ENCODE measurements around the gene FCHO1. TPM values are rescaled to one million over a fixed set of nuclear protein-coding genes. Genes with fewer than 3 reads are reported as not detected.
A peak's percentile ranks its signal among the peaks of the same experiment; 100 is the strongest.

The FCHO1 gene
- total RNA-seq, 1 donor from 2014 or later = 0.26 TPM

DNA sequence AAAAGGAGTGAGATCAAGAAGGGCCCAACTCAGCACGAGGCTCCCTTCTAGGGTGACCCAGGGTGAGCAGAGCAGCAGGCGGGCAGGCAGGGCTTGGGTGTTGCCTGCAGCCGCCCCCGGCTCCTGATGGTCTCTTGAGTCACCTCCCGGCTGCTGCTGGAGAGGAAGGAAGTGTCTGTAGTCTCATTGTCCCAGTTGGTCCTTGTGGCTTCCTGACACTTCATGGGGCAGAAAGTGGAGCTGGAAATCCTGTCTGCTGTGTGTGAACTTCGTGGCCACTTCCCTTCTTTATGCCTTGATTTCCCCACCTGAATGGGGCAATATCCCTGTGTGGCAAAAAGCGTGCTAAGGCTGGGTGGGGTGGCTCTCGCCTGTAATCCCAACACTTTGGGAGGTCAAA lies 29.5 kb upstream of the FCHO1 start:
- DNase-seq (ENCODE audit: low read depth) = peak; percentile 24
- no peak for FAIRE-seq
- H3K36me3 ChIP-seq (ENCODE audit: control insufficient read depth, insufficient read depth, low read length) = peaks cover 10% of the 10 kb centered on the region
- no peaks in the 10 kb centered on the region for H3K27me3 ChIP-seq (ENCODE audit: control insufficient read depth, insufficient read depth, low read length)
- TF ChIP-seq, protein P1, sequence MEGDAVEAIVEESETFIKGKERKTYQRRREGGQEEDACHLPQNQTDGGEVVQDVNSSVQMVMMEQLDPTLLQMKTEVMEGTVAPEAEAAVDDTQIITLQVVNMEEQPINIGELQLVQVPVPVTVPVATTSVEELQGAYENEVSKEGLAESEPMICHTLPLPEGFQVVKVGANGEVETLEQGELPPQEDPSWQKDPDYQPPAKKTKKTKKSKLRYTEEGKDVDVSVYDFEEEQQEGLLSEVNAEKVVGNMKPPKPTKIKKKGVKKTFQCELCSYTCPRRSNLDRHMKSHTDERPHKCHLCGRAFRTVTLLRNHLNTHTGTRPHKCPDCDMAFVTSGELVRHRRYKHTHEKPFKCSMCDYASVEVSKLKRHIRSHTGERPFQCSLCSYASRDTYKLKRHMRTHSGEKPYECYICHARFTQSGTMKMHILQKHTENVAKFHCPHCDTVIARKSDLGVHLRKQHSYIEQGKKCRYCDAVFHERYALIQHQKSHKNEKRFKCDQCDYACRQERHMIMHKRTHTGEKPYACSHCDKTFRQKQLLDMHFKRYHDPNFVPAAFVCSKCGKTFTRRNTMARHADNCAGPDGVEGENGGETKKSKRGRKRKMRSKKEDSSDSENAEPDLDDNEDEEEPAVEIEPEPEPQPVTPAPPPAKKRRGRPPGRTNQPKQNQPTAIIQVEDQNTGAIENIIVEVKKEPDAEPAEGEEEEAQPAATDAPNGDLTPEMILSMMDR (IDR thresholded peaks at IDR 0.05; ENCODE audit: insufficient read depth, low read length, severe bottlenecking) = no peak
- H3K4me3 ChIP-seq (ENCODE audit: low read depth, low read length) = no peak overlapping the region

- Histone ChIP-seq H3K4me3 (ENCODE audit: low read depth, low read length) (no peak overlapping the region), H3K36me3 (ENCODE audit: control insufficient read depth, insufficient read depth, low read length) (peaks cover 14% of the 10 kb centered on the region), H3K27me3 (ENCODE audit: control insufficient read depth, insufficient read depth, low read length) (no peaks in the 10 kb centered on the region)
- no peak for FAIRE-seq
- TF ChIP-seq, protein P1 (IDR thresholded peaks at IDR 0.05; ENCODE audit: insufficient read depth, low read length, severe bottlenecking) = no peak
- no peak for DNase-seq (ENCODE audit: low read depth)
These were observed 28.5 kb upstream of the FCHO1 start for GRCh38 chr19:17722655-17723240.

DNA sequence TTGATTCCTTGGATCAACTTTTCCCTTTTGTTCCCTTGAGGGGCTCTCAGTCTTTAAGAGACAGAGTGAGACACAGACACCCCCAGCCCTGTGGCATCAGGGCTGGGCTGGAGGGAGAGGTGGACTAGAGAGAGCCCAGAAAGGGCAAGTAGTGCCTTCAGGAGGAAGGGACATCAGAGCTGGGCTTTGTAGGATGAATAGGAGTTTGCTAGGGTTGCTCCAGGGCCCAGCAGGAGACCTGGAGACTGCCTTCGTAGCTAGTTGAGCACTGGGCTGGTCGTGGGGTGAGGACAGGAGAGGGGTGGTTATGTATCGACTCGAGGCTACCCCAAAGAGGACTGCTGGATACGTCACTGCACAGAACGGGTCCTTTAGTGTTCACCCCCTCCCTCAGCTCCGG lies 26.6 kb upstream of the FCHO1 start:
- DNase-seq (ENCODE audit: low read depth) (no peak), FAIRE-seq (peak; percentile 66)
- H3K36me3 ChIP-seq (ENCODE audit: control insufficient read depth, insufficient read depth, low read length) = peaks cover 14% of the 10 kb centered on the region
- H3K27me3 ChIP-seq (ENCODE audit: control insufficient read depth, insufficient read depth, low read length) = no peaks in the 10 kb centered on the region
- TF ChIP-seq, protein P1 (IDR thresholded peaks at IDR 0.05; ENCODE audit: insufficient read depth, low read length, severe bottlenecking) = no peak
- H3K4me3 ChIP-seq (ENCODE audit: low read depth, low read length) = no peak overlapping the region

- Histone ChIP-seq H3K36me3 (ENCODE audit: control insufficient read depth, insufficient read depth, low read length) (peaks cover 14% of the 10 kb centered on the region), H3K27me3 (ENCODE audit: control insufficient read depth, insufficient read depth, low read length) (no peaks in the 10 kb centered on the region), H3K4me3 (ENCODE audit: low read depth, low read length) (no peak overlapping the region)
- FAIRE-seq (no peak), DNase-seq (ENCODE audit: low read depth) (no peak)
- TF ChIP-seq, protein P1 (IDR thresholded peaks at IDR 0.05; ENCODE audit: insufficient read depth, low read length, severe bottlenecking) = peak; percentile 29
These were observed 25.7 kb upstream of the FCHO1 start for GRCh38 chr19:17725422-17726078.

GRCh38 chr19:17726136-17726741 lies 25.0 kb upstream of the FCHO1 start:
- no peaks in the 10 kb centered on the region for H3K27me3 ChIP-seq (ENCODE audit: control insufficient read depth, insufficient read depth, low read length)
- DNase-seq (ENCODE audit: low read depth) = no peak
- H3K4me3 ChIP-seq (ENCODE audit: low read depth, low read length) = no peak overlapping the region
- TF ChIP-seq, protein P1 (IDR thresholded peaks at IDR 0.05; ENCODE audit: insufficient read depth, low read length, severe bottlenecking) = no peak
- no peak for FAIRE-seq
- peaks cover 13% of the 10 kb centered on the region for H3K36me3 ChIP-seq (ENCODE audit: control insufficient read depth, insufficient read depth, low read length)

Measured in bronchial epithelial cell (primary cell).